GM12872 (cell line): ENCODE data around the gene MTURN.
A peak's percentile ranks its signal among the peaks of the same experiment; 100 is the strongest.

Experiments used
- TF ChIP-seq, protein P1 (sequence below): IDR thresholded peaks from 3 replicates; pipeline ENCODE4 v1.5.1; 2011; ENCODE audit warnings: low read depth, mild to moderate bottlenecking, low read length, moderate library complexity; ENCODE audit not compliant: insufficient read depth

The MTURN gene

DNA sequence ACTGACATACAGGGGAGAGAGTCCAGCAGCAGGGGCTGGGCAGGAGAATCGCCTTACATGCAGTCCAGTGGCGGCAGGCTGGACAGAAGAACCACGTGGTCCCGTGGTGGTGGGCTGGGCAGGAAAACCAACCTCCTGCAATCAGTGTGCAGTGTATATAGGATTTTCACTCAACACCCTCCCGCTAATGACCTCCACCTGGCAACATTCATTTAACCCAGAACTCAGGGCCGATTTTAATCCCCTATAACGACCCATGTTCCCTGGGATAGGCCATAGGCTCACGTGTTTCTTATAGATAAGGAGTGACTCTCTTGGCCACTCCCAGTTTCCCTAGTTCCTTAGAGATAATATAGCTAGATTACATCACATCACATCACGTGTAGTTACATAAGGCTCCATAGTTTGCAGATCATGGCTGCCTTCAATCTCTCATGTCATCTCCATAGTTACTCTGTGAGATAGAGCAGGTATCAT lies 19.4 kb downstream of the MTURN start:
- TF ChIP-seq, protein P1, sequence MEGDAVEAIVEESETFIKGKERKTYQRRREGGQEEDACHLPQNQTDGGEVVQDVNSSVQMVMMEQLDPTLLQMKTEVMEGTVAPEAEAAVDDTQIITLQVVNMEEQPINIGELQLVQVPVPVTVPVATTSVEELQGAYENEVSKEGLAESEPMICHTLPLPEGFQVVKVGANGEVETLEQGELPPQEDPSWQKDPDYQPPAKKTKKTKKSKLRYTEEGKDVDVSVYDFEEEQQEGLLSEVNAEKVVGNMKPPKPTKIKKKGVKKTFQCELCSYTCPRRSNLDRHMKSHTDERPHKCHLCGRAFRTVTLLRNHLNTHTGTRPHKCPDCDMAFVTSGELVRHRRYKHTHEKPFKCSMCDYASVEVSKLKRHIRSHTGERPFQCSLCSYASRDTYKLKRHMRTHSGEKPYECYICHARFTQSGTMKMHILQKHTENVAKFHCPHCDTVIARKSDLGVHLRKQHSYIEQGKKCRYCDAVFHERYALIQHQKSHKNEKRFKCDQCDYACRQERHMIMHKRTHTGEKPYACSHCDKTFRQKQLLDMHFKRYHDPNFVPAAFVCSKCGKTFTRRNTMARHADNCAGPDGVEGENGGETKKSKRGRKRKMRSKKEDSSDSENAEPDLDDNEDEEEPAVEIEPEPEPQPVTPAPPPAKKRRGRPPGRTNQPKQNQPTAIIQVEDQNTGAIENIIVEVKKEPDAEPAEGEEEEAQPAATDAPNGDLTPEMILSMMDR: no peak

DNA sequence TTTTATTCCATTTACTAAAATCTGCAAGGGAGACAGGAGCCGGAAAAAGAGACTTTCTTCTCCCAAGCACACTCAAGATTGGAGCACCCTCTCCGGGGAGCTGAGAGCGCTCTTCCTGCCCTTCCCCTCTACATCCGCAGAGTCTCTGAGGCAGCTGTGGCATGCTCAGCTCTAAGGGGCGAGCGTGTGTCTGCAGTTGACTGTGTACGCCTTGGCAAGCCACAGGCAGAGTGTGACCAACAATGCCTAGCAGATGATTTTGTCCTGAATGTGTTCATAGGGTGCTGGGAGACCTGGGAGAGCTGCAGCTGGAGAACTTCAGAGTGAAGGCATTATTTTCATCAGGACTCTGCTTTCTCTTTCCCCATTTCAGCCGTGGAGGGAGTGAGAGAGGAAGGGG lies 20.7 kb downstream of the MTURN start:
- TF ChIP-seq, protein P1: no peak

DNA sequence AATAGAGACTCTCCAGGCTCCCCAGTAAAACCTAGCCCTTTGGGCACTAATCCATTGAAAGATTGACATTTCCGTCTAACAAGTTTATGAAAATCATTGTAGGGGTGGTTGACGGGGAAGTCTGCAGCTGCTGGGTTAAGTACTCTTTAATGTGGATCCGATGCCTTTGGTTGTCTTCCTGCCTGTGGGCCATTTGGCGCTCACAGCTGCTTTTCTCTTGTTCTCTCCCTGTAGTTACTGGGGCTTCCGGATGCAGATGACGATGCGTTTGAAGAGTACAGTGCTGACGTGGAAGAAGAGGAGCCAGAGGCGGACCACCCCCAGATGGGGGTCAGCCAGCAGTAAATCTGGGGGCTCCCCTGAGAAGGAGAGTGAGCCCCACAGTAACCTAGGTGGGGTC lies 22.4 kb downstream of the MTURN start:
- TF ChIP-seq, protein P1: no peak

DNA sequence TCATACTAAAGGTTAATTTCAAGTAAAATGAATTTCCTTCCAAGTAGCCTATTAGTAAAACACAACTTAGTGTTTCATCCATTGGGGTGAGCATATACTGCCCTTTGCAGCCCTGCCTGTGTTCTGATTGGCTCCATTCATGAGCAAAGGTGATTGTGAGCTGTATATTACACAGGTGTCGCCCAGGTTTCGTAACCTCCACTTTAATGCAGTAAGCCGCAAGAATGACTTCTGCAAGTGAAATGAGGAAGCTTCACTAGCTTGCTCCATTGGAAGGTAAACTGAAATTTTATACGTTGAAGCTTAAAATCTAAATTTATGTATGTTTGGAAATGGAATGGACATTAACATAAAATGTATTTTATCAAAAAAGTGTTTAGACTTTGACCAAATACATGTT lies 24.4 kb downstream of the MTURN start:
- TF ChIP-seq, protein P1: no peak

DNA sequence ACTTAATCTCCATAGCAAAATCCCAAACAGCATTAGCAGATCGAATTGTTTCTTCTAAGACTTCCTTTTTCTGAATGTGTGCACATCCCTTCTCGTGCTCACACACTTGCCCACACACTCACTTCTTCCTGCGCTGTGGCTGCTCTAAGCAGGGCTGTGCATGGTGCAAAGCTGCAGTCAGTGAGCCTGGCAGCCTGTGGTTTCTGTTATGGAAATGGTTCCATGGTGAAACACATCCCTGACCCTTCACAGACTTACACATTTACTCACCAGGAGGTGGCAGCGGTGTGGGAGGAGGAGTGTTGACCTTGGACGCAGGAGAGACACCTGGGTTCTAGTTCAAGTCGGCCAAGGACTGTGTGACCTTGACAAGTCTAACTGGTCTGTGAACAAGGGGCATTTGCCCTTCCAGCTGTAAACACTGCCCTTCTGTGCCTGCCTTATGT lies 24.9 kb downstream of the MTURN start:
- TF ChIP-seq, protein P1: peak; percentile 30; the same call in 2 of the 3 replicates

DNA sequence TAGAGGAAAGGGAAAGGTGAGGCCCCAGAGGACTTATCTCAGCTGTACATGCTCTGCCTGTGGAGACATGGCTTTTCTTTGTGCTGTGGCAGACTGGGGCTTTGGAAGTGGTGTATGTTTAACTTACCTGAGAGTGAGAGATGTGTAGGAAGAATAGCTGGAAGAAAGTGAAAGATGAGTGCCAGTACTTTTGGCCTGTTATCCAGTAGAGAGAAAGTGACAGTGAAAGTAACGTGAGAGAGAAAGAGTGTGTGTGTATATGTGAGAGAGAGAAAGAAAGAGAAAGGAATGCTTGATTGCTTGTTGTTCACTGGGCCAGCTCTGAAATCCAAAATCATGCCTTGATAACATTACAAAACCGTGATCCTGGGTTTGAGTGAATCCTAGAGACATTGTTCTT lies 25.5 kb downstream of the MTURN start:
- TF ChIP-seq, protein P1: no peak

DNA sequence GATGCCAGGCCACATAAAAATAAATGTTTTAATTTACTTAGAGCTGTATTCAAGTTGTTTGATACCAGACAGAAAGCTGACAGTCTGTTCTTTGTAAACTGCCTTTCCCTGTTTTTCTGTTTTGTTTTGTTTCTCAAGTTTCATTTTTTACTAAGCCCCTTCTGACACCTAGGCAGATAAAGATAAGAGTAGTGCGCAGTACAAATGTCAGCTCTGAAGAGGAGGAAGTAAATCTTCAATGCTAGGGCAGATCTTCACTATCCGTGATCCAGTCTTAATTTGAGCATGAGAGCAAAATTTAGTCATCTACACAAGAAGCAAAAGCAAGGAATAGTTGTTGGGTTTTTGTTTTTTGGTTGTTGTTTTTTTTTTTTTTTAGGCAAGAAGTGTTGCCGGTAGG lies 27.3 kb downstream of the MTURN start:
- TF ChIP-seq, protein P1: no peak
